SHP77 (cell line): ENCODE results near the gene MVB12B.

Source experiments
- DNase-seq, 2 experiments: peaks; one replicate each; lab custom pipeline; 2025; lab: John Stamatoyannopoulos, UW

The MVB12B gene

DNA sequence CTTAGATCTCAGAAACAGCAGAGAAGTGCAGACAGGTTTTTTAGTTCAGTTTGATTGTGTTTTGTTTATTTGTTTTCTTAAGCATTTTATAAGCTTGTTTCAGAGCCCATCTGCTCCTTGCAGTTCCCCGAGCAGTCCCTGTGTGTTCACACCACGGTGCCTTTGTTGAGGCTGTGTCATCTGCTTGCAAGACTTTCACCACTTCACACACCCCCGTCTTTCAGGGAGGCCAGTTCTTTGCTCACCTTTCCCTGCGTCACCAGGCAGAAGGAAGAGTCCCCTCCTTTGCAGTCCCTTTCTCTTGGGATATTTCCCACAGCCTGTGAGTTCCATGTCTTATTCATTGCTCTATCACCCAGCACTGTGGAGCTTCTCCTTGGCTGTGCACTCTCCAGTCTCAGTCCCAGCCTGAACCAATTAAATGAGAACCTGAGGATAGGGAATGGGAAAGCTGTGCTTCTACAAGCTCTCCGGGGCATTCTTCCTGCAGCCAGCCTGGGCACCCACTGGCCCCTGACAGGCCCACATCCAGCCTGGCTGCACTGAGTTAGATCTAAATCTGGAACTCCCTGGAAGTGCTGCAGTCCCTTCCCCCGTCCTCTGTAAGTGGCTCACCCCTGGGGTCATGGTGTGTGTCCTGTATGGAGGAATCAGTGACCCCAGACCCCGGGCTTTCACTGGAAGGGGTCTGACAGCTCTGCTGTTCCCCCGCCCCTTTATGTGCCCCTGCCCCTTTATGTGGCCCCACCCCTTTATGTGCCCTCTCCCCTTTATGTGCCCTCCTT lies 5.5 kb downstream of the MVB12B start:
- no peak for DNase-seq

DNA sequence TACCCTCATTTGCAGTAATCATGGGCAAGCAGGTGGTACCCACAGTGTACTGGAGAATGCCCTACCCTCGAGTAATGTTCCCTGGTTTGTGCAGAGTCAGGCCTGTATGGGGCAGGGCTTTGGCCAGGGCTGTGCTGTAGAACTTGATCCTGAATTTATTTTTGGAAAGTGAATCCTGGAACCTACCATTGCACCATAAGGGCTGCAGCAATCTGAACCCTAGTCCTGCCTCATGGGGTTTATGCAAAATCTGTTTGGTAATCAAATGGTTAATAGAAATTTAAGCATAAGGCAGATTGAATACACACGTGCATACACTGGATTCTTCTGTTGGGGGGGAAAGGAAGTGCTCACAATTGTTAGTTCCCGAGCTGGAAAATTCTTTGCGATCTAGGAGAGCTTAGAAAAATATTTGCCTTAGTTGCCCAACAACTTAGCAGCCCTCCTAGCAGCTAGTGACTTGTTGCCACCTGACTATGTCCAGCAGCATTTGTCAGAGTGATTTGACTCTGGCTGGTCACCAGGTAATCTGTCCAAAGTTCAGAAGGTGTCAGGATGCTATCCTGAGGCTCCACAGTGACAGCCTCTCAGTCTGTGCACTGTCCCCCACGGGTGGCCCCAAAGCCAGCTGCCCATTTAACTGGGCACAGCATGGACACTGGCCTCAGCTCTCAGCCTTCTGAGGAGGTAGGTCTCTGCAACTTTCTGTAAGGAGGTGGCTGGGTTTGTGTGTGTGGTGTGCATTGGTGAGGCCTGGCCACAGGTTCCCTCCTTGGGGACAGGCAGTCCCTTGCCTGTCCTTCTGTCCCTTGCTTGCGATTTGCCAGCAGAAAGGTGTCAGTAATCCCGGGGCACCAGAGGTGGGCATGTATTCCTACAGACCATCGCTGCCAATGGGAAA lies 8.3 kb downstream of the MVB12B start:
- DNase-seq: no peak

DNA sequence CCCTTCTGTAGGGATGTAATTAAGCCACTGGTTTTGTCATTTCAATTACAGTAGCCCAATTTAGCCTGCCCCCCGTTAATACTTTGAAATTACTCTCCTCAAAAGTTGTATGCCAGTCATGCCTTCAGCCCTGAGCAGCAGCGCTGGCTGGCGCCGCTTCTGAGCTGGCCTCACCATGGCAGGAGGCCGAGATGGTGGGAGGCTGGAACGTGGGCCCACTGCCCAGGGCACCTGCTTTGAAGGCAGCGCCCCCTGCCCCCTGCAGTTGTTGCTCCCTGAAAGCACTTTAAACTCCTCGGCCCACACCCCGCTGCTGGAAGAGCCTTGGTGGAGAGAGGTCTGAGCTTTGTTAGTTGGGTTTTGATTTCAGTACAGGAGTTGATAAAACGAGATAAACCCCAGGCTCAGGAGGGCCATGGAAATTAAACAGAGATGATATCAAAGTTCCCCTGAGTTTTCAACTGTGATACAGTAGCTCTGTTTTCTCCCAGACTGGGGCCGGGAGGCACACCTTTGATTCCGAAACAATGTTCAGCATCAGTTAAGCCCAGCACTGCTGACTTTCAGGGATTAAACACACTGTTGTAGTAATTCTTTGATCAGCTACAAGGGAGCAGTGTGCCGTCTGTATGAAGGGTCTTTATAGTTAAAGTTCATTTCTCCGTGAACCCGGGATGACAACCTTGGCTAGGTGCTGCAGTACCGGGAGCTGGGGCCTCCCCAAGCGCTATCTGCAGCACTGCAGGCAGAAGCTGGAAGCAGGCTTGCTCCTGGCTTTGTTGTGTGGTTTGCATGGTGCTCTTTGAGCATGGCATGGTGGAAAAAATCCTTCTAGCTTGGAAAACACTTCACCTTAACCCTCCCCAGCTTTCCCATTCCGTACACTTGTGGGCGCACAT lies 9.5 kb downstream of the MVB12B start:
- no peak for DNase-seq

DNA sequence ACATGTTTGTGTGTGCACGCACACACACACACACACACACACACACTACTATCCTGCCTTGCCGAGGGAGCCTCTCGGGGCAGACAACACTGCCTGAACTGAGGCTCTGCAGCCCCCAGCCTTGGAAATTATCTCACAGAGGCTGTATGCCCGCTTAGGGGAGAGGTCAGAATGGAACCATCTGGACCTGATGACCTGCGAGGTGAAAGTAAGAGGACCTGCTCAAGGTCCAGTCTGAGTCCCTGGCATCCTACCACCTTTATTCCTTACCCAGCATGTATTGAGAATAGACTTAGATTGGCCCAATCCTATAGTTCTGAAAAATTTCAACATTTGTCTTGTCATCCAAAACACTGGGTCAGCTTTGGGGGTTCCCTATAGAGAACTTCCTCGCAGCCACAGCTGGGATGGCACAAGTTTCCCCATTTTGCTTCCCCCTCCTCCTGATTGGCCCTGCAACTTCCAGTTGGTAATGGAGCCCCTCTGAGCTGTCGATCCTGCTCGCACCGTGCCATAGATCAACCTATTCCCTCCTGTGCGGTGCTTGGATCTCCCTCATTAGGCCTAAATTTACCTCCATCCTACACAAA lies 10.2 kb downstream of the MVB12B start:
- no peak for DNase-seq

DNA sequence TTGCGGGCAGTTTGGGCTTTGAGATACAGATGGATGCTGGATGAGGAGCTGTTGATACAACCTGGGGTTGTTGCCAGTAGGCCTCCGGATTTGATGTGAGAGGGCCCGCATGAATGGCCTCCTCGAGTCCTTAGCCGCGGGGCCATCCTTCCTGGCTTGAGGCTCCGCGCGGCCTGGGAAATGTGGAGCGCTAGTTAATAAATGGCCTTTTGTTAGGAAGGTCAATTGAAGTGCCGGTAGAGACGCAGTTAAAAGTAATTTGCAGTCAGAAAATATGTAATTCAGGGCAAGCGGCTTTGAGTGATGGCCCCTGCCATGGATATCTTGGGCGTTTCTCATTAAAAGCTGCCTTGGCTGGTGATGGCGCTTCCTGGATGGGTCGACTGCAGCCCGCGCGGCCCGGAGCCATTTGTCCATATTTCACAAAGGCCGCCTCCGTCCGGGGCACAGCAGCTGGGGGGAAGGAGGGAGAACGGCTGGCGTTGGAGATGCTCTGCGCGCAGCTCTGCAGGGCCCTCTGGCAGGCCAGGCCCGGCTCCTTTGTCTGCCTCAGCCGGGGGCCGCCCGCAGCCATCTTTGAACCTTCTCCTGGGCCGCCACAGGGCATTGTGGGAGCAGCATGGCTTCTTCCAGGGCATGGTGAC lies 11.2 kb downstream of the MVB12B start:
- no peak for DNase-seq

DNA sequence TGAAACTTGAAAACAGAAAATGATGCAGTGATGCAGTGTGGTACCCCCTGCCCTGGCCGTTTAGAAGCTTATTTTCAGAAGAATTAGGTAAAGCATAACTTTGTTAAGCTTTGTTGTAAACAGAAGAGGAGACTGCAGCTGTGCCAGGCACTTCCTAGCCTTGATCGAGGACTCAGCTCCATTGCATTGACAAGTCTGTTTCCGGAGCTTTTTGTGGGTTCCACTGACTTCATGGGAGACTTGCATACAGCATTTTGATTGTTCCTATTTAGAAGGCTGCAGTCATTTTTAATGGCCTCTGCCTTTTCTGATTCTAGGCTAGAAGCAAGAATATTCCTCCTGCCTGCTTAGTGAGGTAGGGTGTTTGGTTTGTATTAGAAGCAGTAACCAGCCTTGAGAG lies 12.3 kb downstream of the MVB12B start:
- DNase-seq: no peak

DNA sequence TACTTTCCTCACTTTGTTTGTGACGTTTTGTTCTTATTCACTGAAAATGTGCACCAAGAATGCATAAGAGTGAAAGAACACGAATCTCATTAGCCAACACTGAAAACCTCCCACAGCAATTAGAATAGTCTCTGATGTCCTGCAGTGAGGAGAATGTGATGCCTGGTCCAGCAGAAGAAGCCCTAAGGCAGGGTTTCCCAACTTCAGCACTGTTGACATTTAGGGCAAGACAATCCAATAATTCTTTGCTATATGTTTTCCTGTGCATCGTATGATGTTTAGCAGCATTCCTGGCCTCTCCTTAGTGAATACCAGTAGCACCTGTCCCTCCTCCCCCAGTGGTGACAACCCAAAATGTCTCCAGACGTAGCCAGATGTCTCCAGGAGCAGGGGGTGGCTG lies 14.8 kb downstream of the MVB12B start:
- no peak for DNase-seq

DNA sequence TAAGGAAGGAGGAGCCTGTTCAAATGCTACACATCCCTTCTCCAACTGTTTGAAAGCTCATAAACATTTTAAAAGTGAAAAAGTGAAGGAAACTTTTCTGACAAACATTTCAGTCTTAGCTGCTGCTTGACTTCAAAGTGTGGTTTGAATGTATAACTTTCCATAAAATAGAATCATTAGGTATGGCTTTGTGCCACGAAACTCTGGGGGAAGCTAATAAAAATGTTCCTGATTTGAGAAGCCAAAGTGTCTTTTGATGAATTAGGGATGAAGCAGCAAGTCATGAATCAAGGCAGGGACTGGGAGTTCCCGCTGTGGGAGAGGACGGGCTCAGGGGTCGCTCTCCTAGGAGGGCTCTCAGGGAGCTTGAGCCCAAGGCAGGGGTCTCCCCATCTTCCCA lies 15.3 kb downstream of the MVB12B start:
- DNase-seq: no peak

DNA sequence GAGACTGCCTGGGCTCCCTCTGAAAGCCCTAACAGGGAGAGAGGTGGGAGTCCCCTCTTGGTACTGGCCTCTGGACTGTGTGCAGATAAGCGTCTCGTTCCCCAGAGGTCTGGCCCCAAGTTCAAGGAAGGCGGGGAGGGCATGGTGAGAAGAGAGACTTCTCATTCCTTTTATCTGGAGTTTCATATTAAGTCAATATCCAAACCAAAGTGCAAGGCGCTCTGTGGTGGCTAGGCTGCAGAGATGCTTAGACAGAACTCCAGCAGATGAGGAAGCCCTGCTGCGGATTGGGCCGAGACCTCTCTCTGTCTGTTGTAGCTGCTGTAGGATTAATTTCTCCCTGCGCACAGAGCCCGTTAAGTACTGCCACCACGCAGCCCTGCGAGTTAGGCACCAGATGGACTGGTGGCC lies 16.0 kb downstream of the MVB12B start:
- no peak for DNase-seq

DNA sequence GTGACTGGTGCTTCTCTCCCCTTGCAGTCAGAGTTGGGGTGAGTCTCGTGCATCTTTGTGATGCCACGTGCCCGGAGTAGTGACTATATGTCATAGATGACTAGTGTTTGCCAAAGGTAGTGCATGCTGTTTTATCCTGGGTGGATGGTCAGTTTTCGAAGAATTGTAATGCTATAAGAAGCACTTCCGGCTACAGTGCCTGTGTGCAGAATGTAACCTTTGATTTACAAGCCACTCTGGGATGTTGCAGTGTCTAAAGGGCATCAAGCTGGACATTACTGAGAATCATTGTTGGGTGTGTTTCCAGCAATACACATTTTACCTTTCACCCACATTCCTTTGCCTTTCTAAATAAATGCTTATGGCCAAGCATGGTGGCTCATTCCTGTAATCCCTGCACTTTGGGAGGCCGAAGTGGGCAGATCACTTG lies 16.7 kb downstream of the MVB12B start:
- DNase-seq: no peak

DNA sequence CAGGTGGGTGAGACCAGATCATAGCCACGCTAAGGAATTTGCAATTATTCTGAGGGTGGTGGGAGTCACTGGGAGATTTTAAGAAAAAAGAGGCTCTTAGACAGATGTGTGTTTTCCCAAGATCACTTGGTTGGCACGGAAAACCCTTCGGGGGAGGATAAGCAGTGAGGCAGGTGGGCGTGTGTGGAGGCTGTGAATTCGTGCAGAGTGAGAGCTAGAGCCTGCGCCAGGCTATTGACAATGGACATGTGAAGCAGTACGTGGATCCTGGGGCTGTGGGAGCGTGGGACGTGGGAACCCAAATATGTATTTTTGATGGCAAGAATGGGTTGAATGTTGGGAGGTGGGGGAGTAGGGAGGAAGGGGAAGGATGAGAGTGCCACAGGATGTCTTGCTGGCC lies 19.4 kb downstream of the MVB12B start:
- DNase-seq: no peak

DNA sequence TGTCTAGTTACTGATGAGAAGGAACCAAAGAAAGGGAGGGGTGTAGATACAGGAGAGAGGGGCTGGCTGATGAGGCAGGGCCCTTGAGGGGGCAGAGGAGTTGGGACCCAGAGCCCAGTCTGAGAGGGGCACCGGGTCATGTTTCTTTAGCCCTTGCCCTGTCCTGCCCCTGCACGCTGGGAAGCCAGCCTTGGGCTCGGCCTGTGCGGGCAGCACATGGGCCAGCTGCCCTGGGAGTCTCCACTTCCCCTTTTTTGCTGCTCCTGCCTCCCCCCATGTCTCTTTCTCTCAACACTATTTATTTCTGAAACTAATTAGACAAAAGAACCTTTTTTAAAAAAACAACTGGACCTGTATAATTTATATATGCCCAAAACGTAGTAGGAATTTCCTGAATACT lies 20.5 kb downstream of the MVB12B start:
- no peak for DNase-seq

DNA sequence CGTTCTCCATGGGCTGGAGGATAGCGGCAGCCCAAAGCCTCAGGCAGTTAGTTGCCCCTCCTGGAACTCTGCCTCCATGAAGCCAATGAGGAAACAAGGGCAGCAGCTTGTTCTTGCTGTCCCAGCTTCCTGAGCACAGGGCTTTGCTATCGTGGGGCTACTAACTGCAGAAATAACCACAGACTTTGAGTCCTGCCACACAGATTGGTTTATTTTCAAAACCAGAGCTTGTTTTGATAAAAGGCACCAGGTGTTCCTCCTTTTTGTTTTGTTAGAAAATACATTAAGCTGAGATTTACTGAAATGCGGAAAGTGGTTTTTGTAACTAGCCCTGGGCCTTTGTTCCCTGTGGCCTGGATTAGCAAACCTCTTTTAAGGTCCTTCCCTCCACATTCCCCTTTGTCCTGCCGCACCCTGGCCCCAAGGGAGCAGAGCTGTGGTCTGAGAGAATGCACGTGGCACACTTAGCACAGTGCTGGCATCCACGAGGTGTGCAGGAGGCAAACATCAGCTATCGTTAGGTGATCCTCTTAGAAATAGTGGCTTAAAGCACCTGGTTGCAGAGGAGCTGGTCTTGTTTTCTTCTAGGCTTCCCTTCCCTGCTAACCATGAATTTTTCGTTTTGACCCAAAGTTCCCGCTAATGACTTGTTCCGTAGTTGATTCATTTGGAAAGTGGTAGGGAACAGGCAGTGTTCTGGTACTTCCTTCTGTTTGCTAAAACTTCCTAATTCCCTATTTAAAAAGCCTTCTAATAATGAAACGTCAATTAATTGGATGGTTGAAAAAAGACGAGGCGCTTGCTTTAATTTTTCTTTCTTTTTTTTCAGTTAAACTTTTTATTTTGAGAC lies 21.5 kb downstream of the MVB12B start:
- no peak for DNase-seq

DNA sequence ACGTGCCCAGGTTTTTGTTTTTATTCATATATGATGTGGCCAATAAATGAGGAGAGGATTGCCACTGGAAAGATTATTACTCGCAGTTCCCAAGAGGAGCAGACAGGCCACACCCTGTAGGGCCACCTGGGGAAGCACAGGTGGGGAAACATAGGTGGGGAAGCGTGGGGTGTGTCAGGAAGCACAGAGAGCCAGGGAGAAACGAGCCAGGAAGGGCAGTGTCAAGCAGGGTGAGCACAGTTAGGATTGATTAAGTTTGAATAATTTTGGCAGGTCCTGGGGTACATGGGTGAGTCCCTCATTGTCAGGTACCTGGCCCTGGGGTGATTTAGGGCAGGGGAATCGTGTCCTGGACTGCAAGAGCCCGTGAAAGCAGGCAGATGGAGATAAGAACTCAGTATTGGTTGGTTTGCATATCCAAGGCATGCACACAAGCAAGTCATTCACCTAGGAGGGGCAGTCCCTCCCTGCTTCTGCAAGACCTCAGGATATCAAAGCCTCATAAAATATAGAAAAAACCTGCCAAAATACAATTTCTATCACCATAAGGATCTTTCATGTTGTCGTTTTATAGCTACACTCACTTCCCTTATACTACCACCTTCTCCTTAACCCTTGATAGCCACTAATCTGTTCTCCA lies 22.4 kb downstream of the MVB12B start:
- no peak for DNase-seq

DNA sequence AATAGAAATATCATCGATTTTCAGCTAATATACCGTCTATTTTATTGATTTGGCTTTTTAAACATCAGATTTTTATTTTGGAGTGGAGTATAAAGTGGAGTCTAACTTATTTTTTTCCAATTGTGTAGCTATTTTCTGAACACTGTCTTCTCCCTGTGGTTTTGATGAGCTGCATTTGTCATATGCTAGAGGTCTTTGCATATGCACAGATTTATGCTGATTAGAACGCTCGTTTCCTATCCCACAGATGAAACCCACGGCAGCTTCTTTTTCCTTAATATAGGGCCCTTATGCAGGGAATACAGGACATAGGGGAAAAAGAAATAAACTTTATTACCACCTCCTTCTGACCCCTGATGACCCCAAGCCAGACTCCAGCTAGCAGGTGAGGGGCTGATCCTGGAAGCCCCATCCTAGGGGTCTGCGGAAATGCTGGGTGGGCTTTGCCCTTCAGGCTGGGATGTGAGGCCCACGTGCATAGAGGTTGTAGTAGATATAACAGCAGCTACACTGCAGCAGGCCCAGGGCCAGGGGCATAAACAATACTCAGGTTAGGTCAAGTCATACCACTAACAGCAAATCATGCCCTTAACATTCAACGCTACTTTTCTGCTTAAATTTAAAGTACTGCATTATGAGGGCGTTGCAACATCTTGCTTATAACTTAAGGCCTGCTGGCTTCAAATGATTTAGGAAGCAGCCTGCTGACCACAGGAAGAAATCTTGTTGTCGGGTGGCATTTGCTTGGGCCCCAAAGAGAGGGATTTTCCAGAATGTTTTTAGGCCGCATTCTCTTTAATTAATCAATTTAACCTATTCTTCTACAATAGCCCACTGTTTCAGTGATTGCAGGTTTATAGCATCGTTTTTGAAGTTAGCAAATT lies 28.5 kb downstream of the MVB12B start:
- DNase-seq: no peak

DNA sequence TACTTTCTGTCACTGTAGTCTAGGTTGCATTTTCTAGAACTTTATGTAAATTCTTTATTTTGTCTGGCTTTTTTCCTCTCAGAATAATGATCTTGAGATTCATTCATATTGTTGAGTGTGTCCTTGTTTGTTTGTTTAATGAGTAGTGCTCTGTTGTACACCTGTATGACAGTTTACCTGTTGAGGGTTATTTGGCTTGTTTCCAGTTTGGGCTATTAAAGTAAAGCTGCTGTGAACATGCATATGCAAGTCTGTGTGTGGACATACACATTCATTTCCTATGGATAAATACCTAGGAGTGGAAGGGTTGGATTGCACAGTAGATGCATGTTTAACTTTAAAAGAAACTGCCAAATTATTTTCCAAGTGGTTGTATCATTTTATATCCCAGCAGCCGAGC lies 30.4 kb downstream of the MVB12B start:
- no peak for DNase-seq

DNA sequence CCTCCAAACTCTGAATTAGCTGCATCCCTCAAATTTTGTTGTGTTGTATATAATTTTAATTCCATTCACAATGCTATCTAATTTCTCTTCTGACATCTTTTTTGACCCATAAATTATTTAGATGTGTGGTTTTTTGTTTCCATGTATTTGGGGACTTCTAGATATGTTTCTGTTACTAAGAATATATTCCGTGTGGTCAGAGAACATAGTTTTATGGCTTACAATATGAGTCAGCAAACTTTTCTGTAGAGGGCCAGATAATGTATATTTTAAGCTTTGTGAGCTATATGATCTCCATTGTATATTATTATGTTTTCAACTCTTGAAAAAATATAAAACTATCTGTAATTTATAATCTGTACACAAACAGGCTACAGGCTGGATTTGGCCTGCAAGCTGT lies 33.4 kb downstream of the MVB12B start:
- no peak for DNase-seq

DNA sequence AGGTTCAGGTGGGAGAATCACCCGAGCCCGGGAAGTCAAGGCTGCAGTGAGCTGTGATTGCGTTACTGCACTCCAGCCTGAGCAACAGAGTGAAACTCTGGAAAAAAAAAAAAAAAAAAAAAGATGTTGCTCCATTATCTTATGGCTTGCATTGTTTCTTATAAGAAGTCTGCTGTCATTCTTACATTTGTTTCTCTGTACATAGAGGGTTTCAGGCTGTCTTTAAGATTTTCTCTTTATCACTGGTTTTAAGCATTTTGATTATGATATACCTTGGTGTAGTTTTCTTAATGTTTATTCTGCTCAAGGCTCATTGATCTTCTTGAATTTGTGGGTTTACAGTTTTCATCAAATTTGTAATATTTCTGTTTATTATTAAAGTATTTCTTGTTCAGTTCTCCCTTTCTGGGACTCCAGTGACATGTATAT lies 35.2 kb downstream of the MVB12B start:
- DNase-seq: no peak

DNA sequence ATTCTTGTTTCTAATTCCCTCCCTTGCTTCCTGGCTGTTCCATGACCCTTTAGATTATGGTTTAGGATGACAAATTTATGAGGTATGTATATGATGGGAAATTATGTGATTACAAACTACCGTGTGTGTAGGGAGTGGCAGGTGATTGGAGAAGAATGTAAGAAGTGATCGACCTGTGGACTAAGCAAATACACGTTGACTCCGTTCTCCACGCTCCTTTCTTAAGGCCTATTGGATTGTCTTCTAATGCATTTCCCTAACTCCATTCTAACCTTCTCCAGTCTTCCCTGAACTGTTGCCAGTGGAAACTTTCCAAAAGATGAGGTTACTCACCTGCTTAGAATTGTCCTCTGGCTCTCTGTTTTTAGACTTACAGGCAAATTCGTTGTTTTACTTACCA lies 36.6 kb downstream of the MVB12B start:
- no peak for DNase-seq
